K562 (cell line): ENCODE measurements around the gene CHEK2. TPM values are rescaled to one million over a fixed set of nuclear protein-coding genes. Genes with fewer than 3 reads are reported as not detected.

ENCODE experiments used
- C11orf30 ChIP-seq: fragments of 450-650 bp; IDR thresholded peaks from 2 replicates; pipeline ENCODE4 v1.6.1; 2016; ENCODE audit warnings: low read depth, mild to moderate bottlenecking
- DPF2 ChIP-seq: fragments of 450-650 bp; IDR thresholded peaks from 2 replicates; pipeline ENCODE4 v1.6.1; 2016
- JUND ChIP-seq, 2 experiments: IDR thresholded peaks; 2 replicates in 1 of 2; 3 replicates in 1 of 2; pipeline ENCODE4 v1.6.1; 2011; ENCODE audit warnings: borderline replicate concordance in 2 of 2, low read depth in 2 of 2, low read length in 2 of 2, improper control_type of control experiment in 1 of 2, missing biosample characterization in 1 of 2, missing genetic modification characterization in 1 of 2, missing genetic modification reagents in 1 of 2
- KAT8 ChIP-seq: fragments of 450-650 bp; IDR thresholded peaks from 2 replicates; pipeline ENCODE4 v1.6.1; 2016; ENCODE audit warnings: low read depth, mild to moderate bottlenecking
- NFE2 ChIP-seq: IDR thresholded peaks from 2 replicates; pipeline ENCODE4 v1.6.1; 2014; ENCODE audit warnings: antibody characterized with exemption, low read depth
- SRSF1 ChIP-seq: fragments of 200-400 bp; formaldehyde crosslinking; IDR thresholded peaks from 2 replicates; pipeline ENCODE4 v1.6.1; 2017; ENCODE audit warnings: mild to moderate bottlenecking, low read depth, low read length, moderate library complexity
- ZNF764 ChIP-seq: fragments of 250-450 bp; sonication (Bioruptor Pico); IDR thresholded peaks from 2 replicates; pipeline ENCODE4 v1.4.0; 2020; ENCODE audit warnings: low read depth, mild to moderate bottlenecking, moderate library complexity
- polyA plus RNA-seq, 8 experiments: library from polyadenylated mRNA; depleted of rRNA in 4 of 8; stranded (reverse) in 5 of 8; unstranded in 3 of 8; fragments of >200 nt; fragmentation: Nextera tagmentation in 2 of 8; fragmentation: Illumina TruSeq in 1 of 8; extraction: Ambion mirVana in 2 of 8; extraction: Trizol in 1 of 8; gene quantifications; 2 replicates each; pipeline versions ENCODE4 v1.2.1 to v1.2.3, GENCODE V29; 2011 to 2014; ENCODE audit warnings: inconsistent platforms in 1 of 8, missing spikeins in 1 of 8
- total RNA-seq, 7 experiments: library from RNA; depleted of rRNA in 6 of 7; stranded (reverse); fragments of >200 nt in 6 of 7; fragmentation: Illumina TruSeq in 2 of 7; extraction: Trizol in 2 of 7; gene quantifications; 2 replicates each; pipeline versions ENCODE4 v1.2.1 to v1.2.3, GENCODE V29; 2011 to 2021; ENCODE audit warnings: low replicate concordance in 1 of 7
- TF ChIP-seq, protein P1 (sequence below): sonication (generic); formaldehyde crosslinking; IDR thresholded peaks from 2 replicates; pipeline ENCODE4 v1.8.0; 2022; ENCODE audit warnings: mild to moderate bottlenecking, missing genetic modification reagents
- TF ChIP-seq, protein P2 (sequence below): sonication (generic); formaldehyde crosslinking; IDR thresholded peaks from 2 replicates; pipeline ENCODE4 v1.8.0; 2023; ENCODE audit warnings: mild to moderate bottlenecking, missing genetic modification reagents
- TF ChIP-seq, protein P3 (sequence below): sonication (generic); IDR thresholded peaks from 2 replicates; pipeline ENCODE4 v1.6.1; 2016
- TF ChIP-seq, protein P4 (sequence below): fragments of 250-450 bp; sonication (Bioruptor Pico); IDR thresholded peaks from 2 replicates; pipeline ENCODE4 v1.8.0; 2021; ENCODE audit warnings: moderate library complexity, mild to moderate bottlenecking, inconsistent platforms
- TF ChIP-seq, protein P5 (sequence below), 2 experiments: fragments of 450-650 bp in 1 of 2; sonication (generic) in 1 of 2; formaldehyde crosslinking in 1 of 2; IDR thresholded peaks; 2 replicates each; pipeline versions ENCODE4 v1.7.1 to v1.9.0; 2016 to 2022; ENCODE audit warnings: inconsistent platforms in 1 of 2, mild to moderate bottlenecking in 1 of 2, missing genetic modification reagents in 1 of 2

CHEK2 gene
- total and polyA plus RNA-seq, 9 of the 15 experiments (the other 6 are each of a cell fraction or from before 2014, with no cell fraction given), result 28.7 to 102 (median 58.0) TPM

DNA sequence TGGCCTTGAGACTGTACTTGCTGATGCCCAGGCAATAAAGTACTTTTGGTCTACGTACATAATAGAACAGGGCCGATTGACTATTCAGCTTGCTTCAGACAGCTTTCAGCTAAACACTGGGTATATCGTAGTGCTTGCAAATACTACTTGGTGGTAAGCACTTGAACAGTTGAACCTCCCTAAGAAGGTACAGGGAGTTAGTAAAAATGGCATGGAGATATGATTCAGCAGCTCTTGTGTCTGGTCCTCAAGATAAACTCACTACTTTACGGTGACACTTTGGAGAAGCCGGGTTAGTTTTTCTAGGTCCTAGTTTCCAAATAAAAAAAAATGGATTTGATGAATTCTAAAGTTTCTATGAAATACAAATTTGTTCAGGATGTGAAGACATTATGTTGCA lies 38.2 kb upstream of the CHEK2 start (continued):
- TF ChIP-seq, protein P1, sequence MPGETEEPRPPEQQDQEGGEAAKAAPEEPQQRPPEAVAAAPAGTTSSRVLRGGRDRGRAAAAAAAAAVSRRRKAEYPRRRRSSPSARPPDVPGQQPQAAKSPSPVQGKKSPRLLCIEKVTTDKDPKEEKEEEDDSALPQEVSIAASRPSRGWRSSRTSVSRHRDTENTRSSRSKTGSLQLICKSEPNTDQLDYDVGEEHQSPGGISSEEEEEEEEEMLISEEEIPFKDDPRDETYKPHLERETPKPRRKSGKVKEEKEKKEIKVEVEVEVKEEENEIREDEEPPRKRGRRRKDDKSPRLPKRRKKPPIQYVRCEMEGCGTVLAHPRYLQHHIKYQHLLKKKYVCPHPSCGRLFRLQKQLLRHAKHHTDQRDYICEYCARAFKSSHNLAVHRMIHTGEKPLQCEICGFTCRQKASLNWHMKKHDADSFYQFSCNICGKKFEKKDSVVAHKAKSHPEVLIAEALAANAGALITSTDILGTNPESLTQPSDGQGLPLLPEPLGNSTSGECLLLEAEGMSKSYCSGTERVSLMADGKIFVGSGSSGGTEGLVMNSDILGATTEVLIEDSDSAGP (CRISPR knock-in tag), result no peak
- TF ChIP-seq SRSF1, result no peak
- peak; percentile 6; the same call in 1 of the 2 replicates for TF ChIP-seq JUND (IDR thresholded peaks at IDR 0.05; ENCODE audit: borderline replicate concordance, low read depth, low read length)
- no peak; the same call in 2 of the 3 replicates for TF ChIP-seq JUND (tag; IDR thresholded peaks at IDR 0.05; ENCODE audit: borderline replicate concordance, low read depth, low read length)
- peak; percentile 69 for TF ChIP-seq DPF2
- no peak for TF ChIP-seq KAT8
- TF ChIP-seq, protein P2, sequence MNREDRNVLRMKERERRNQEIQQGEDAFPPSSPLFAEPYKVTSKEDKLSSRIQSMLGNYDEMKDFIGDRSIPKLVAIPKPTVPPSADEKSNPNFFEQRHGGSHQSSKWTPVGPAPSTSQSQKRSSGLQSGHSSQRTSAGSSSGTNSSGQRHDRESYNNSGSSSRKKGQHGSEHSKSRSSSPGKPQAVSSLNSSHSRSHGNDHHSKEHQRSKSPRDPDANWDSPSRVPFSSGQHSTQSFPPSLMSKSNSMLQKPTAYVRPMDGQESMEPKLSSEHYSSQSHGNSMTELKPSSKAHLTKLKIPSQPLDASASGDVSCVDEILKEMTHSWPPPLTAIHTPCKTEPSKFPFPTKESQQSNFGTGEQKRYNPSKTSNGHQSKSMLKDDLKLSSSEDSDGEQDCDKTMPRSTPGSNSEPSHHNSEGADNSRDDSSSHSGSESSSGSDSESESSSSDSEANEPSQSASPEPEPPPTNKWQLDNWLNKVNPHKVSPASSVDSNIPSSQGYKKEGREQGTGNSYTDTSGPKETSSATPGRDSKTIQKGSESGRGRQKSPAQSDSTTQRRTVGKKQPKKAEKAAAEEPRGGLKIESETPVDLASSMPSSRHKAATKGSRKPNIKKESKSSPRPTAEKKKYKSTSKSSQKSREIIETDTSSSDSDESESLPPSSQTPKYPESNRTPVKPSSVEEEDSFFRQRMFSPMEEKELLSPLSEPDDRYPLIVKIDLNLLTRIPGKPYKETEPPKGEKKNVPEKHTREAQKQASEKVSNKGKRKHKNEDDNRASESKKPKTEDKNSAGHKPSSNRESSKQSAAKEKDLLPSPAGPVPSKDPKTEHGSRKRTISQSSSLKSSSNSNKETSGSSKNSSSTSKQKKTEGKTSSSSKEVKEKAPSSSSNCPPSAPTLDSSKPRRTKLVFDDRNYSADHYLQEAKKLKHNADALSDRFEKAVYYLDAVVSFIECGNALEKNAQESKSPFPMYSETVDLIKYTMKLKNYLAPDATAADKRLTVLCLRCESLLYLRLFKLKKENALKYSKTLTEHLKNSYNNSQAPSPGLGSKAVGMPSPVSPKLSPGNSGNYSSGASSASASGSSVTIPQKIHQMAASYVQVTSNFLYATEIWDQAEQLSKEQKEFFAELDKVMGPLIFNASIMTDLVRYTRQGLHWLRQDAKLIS (CRISPR knock-in tag), result no peak
- TF ChIP-seq, protein P3, sequence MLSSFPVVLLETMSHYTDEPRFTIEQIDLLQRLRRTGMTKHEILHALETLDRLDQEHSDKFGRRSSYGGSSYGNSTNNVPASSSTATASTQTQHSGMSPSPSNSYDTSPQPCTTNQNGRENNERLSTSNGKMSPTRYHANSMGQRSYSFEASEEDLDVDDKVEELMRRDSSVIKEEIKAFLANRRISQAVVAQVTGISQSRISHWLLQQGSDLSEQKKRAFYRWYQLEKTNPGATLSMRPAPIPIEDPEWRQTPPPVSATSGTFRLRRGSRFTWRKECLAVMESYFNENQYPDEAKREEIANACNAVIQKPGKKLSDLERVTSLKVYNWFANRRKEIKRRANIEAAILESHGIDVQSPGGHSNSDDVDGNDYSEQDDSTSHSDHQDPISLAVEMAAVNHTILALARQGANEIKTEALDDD, result peak; percentile 75
- TF ChIP-seq, protein P4, sequence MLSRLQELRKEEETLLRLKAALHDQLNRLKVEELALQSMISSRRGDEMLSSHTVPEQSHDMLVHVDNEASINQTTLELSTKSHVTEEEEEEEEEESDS (CRISPR knock-in tag), result no peak
- TF ChIP-seq ZNF764 (CRISPR knock-in tag), result no peak
- TF ChIP-seq, protein P5, sequence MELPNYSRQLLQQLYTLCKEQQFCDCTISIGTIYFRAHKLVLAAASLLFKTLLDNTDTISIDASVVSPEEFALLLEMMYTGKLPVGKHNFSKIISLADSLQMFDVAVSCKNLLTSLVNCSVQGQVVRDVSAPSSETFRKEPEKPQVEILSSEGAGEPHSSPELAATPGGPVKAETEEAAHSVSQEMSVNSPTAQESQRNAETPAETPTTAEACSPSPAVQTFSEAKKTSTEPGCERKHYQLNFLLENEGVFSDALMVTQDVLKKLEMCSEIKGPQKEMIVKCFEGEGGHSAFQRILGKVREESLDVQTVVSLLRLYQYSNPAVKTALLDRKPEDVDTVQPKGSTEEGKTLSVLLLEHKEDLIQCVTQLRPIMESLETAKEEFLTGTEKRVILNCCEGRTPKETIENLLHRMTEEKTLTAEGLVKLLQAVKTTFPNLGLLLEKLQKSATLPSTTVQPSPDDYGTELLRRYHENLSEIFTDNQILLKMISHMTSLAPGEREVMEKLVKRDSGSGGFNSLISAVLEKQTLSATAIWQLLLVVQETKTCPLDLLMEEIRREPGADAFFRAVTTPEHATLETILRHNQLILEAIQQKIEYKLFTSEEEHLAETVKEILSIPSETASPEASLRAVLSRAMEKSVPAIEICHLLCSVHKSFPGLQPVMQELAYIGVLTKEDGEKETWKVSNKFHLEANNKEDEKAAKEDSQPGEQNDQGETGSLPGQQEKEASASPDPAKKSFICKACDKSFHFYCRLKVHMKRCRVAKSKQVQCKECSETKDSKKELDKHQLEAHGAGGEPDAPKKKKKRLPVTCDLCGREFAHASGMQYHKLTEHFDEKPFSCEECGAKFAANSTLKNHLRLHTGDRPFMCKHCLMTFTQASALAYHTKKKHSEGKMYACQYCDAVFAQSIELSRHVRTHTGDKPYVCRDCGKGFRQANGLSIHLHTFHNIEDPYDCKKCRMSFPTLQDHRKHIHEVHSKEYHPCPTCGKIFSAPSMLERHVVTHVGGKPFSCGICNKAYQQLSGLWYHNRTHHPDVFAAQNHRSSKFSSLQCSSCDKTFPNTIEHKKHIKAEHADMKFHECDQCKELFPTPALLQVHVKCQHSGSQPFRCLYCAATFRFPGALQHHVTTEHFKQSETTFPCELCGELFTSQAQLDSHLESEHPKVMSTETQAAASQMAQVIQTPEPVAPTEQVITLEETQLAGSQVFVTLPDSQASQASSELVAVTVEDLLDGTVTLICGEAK (IDR thresholded peaks at IDR 0.05), result no peak
- TF ChIP-seq, protein P5 (CRISPR knock-in tag; IDR thresholded peaks at IDR 0.05), result no peak
- TF ChIP-seq NFE2, result peak; percentile 75
- TF ChIP-seq C11orf30, result peak; percentile 66
